Type B pancreatic cell (in vitro differentiated cells): ENCODE results near the gene CIB4. TPM values are rescaled to one million over a fixed set of nuclear protein-coding genes. Genes with fewer than 3 reads are reported as not detected.

Experiments used
- DNase-seq: peaks from one replicate; pipeline ENCODE4 v3.0.0; 2021; ENCODE audit warnings: mixed read lengths; ENCODE audit not compliant: unreplicated experiment; ENCODE audit errors: extremely low spot score
- H3K27ac Mint-ChIP-seq: 2 replicates; pipeline ENCODE4 v1.8.0; 2021; ENCODE audit warnings: mild to moderate bottlenecking, mixed read lengths
- H3K27me3 Mint-ChIP-seq: 2 replicates; pipeline ENCODE4 v1.8.0; 2021; ENCODE audit warnings: mixed read lengths
- H3K36me3 Mint-ChIP-seq: 2 replicates; pipeline ENCODE4 v1.8.0; 2021; ENCODE audit warnings: mixed read lengths
- H3K4me1 Mint-ChIP-seq: one replicate; pipeline ENCODE4 v1.8.0; 2021; ENCODE audit warnings: mixed read lengths; ENCODE audit not compliant: unreplicated experiment
- H3K4me3 Mint-ChIP-seq: 2 replicates; pipeline ENCODE4 v1.8.0; 2021; ENCODE audit warnings: mild to moderate bottlenecking, mixed read lengths
- H3K9me3 Mint-ChIP-seq: 2 replicates; pipeline ENCODE4 v1.8.0; 2021; ENCODE audit warnings: mixed read lengths
- CTCF ChIP-seq: fragments of 200-600 bp; sonication (generic); conservative IDR thresholded peaks from 2 replicates; pipeline ENCODE4 v1.5.0; 2021; ENCODE audit warnings: antibody characterized with exemption, mild to moderate bottlenecking
- total RNA-seq: library from RNA; stranded (reverse); gene quantifications from 2 replicates; pipeline ENCODE4 v1.2.1, GENCODE V29; 2021; ENCODE audit warnings: low replicate concordance

The CIB4 gene
- total RNA-seq, 1 donor from 2014 or later = not detected

- Mint-ChIP-seq H3K27me3 (peaks cover 52% of the 10 kb centered on the region), H3K27ac (no peak overlapping the region), H3K9me3 (no peaks in the 10 kb centered on the region), H3K4me1 (no peaks in the 10 kb centered on the region), H3K36me3 (no peaks in the 10 kb centered on the region), H3K4me3 (no peak overlapping the region)
- TF ChIP-seq CTCF = no peak
- DNase-seq = no peak
Observed at GRCh38 chr2:26575836-26576564, 65.2 kb downstream of the CIB4 start.

- H3K27ac Mint-ChIP-seq = no peak overlapping the region
- H3K4me1 Mint-ChIP-seq = no peaks in the 10 kb centered on the region
- H3K9me3 Mint-ChIP-seq = no peaks in the 10 kb centered on the region
- no peak for TF ChIP-seq CTCF
- no peak overlapping the region for H3K4me3 Mint-ChIP-seq
- H3K27me3 Mint-ChIP-seq = peaks cover 56% of the 10 kb centered on the region
- H3K36me3 Mint-ChIP-seq = no peaks in the 10 kb centered on the region
- no peak for DNase-seq
Observed at GRCh38 chr2:26574900-26575560, 66.1 kb downstream of the CIB4 start.

DNA sequence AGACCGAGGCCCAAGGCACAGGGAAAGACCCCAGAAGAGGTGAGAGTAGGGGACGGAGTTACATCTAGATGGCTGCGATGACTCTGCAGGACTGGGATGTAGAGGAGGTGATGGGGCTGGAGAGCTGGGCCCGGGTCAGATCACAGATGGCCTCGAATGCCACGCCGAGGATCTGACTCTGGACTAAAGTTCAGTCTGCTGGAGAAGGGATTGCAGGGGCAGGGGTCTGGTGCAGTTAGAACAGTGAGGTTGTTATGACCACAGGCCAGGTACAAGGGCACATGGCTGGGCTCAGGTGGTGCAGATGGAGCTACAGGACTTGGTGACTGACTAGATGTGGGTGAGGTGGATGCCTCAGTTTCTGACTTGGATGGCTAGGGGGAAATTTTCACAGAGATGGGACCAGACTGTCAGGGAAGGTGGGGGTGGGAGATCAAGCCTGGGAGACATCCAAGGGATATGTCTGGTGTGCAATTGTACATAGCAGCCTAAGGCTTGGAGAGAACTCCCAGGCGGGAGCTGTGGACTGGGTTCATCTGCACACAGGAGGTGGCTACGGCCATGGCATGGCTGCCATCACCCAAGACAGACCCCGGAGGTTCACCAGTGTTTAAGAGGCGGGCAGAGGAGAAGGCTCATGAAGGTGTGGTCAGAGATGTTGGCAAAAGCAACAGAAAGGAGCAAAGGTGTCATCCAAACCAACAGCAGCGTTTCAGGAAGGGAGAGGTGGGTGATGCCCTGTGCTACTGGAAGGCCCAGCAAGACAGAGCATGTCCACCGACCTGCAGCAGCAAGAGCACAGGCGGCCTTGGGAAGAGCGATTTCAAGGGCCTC, 66.9 kb downstream of the CIB4 start:
- H3K36me3 Mint-ChIP-seq = no peaks in the 10 kb centered on the region
- no peaks in the 10 kb centered on the region for H3K9me3 Mint-ChIP-seq
- no peaks in the 10 kb centered on the region for H3K4me1 Mint-ChIP-seq
- H3K27ac Mint-ChIP-seq = no peak overlapping the region
- no peak overlapping the region for H3K4me3 Mint-ChIP-seq
- TF ChIP-seq CTCF = no peak
- no peak for DNase-seq
- H3K27me3 Mint-ChIP-seq = peaks cover 56% of the 10 kb centered on the region

DNA sequence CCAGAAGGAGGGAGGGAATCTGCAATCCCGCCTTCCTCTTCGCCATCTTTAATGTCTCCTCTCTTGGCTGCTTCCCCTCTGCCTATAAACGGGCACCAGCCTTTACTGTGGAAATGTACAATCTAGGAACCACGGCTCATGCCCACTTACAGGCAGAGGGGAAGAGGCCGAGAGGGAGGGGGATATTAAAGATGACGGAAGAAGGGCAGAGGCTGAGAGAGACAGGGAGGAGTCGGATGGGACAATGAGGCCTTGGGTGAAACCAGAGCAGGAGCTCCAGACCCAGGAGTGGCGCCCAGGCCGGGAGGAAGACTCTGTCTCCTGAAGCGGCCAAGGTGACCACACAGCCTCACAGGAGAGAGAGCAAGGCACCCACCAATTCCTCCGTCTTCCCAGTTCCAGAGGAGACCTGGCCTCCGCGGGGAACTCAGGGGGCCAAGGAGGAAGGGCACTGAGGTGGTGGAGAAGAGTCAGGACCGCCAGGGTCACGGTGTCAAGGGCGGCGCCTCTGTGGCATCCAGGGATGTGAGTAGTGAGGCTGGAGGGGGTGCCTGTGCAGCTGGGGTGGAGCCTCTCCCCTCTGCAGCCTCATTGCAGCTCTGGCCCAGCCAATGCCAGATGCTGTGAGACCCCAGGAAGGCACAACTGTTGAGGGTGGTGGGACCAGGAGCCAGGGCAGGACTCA, 67.8 kb downstream of the CIB4 start:
- H3K4me1 Mint-ChIP-seq = no peaks in the 10 kb centered on the region
- no peak overlapping the region for H3K4me3 Mint-ChIP-seq
- no peaks in the 10 kb centered on the region for H3K36me3 Mint-ChIP-seq
- no peak for DNase-seq
- H3K27me3 Mint-ChIP-seq = peaks cover 52% of the 10 kb centered on the region
- TF ChIP-seq CTCF = no peak
- H3K27ac Mint-ChIP-seq = no peak overlapping the region
- H3K9me3 Mint-ChIP-seq = no peaks in the 10 kb centered on the region

DNA sequence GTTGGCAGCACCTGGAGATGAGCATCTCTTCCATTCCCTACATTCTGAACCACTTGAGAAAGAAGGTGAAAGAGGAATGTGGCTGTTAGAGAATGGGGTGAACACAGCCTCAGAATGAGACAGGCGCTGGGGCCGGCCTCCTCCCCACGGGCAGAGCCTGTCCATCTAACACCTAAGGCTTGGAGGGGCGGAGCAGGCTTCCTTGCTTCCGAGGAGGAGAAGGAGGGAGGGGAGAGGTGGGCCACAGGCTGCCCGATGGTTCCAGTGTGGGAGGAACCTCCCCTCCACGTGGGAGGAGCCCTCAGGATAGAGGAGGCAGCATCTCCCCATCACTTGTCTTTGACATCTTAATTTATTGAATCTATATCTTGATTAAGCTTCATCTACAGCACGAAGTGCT, 68.6 kb downstream of the CIB4 start:
- DNase-seq = no peak
- H3K4me3 Mint-ChIP-seq = no peak overlapping the region
- peaks cover 52% of the 10 kb centered on the region for H3K27me3 Mint-ChIP-seq
- no peaks in the 10 kb centered on the region for H3K9me3 Mint-ChIP-seq
- H3K27ac Mint-ChIP-seq = no peak overlapping the region
- no peaks in the 10 kb centered on the region for H3K4me1 Mint-ChIP-seq
- H3K36me3 Mint-ChIP-seq = no peaks in the 10 kb centered on the region
- TF ChIP-seq CTCF = no peak
